ENCODE measurements around the gene FCHO2.
"Not testable (repeated sequence)": the region's sequence is repeated elsewhere in the genome, so short reads cannot be mapped to it uniquely, and the experiment has no call there.

The FCHO2 gene

DNA sequence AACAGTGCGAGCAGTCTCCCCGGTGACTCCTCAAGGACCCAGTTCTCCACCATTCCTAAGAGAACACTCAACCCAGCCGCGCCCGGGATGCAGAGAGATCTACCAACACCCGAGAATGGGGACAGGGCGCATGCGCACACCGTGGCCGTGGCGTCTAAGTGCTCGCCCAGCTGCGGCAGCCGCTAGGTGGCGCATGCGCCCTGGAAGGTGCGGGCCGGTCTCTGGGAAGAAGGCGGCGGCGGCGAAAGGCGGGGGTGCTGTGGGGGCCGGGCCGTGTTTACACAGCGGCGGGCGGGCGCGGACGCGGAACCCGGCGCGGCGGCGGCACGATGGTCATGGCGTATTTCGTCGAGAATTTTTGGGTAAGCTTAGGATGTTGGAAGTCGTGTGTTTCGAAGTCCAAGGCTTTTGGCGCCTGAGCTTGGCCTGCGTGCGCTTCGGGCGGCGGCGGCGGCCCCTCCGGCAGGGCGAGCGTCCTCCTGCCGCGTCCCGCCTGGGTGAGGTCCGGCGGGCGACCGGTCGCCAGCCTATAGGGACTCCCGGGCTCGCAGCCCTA is at the start of gene FCHO2:
TSS of gene FCHO2 (plus strand) at position 274 of the 556 bp plus-strand sequence. CDS start at position 330, 56 bp downstream.
- peak; percentile 99 for DNase-seq

DNA sequence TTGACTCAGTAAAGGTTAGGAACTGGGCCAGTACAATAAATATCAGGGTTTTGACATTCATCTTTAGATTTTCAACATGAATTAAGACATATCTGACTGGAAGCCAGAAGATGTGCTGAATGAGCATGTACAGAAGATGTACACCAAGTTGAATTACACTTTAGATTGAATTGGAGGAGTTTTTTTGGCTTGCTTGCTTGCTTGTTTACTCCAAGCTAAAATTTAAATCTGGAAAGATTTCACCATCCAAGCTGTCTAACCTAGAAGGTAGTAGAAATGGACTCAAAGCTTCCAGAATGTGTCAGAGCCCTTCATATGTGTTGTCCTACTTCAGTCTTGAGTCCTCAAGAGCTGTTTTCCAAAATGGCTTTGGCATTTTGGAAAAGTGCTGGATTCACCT is 49.0 kb upstream of the FCHO2 start:
- no peak for DNase-seq

GRCh38 chr5:72908664-72909063 is 47.2 kb upstream of the FCHO2 start:
- no peak for DNase-seq

- DNase-seq = no peak
Observed at GRCh38 chr5:72917371-72917776, 38.5 kb upstream of the FCHO2 start.

DNA sequence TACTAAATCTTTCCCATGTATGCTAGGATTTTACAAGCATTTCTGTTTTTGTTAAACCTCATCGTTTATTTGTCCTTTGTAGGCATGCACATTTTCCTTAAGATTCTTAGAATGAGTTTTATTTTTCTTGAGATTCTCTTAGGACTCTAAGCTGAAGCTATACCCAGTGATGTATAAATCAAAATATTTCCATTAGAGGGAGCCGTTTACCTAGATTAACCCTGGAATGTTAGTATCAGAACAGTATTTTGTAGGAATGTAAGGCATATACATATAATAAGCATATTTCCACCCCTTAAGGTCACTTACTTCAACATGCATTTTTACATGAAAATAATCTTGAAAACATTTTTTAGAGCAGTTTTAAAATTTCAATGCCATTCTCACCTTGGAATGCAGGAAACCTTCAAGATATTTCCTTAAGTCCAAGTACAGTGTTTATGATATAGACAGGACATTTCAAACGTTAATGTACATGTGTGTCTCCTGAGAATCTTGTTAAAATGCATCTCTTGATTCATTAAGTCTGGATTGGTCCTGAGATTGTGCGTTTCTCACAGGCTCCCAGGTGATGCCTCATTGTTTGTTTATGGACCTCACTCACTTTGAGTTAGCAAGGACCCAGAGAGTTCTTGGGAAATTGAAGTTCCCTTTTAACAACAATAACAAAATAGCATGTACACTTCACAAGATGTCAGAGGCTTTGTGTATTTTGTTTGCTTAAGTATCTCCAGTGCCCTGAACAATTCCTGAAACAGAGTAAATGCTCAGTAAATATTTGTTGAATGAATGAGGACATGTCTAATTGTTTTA is 34.9 kb upstream of the FCHO2 start:
- DNase-seq = no peak

DNA sequence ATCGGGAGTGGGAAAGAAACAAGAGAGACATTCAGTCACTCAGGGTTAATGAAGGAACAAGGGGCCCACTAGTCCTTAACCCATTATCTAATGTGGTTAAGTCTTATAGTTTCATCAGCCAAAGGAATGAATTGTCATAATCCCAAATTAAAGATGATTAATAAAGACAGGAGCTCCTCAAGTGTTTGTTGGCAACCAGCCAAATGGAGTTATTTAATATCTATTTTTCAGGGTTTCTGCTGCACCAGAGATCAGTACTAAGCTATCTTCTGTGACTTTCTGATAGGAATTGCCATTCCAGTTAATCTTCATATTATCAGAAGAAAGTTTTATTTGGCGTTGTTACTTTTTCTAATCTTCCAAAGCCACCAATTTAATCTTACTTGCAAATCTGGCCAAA is 34.0 kb upstream of the FCHO2 start:
- DNase-seq = no peak

GRCh38 chr5:72922422-72922821 is 33.4 kb upstream of the FCHO2 start:
- no peak for DNase-seq

DNA sequence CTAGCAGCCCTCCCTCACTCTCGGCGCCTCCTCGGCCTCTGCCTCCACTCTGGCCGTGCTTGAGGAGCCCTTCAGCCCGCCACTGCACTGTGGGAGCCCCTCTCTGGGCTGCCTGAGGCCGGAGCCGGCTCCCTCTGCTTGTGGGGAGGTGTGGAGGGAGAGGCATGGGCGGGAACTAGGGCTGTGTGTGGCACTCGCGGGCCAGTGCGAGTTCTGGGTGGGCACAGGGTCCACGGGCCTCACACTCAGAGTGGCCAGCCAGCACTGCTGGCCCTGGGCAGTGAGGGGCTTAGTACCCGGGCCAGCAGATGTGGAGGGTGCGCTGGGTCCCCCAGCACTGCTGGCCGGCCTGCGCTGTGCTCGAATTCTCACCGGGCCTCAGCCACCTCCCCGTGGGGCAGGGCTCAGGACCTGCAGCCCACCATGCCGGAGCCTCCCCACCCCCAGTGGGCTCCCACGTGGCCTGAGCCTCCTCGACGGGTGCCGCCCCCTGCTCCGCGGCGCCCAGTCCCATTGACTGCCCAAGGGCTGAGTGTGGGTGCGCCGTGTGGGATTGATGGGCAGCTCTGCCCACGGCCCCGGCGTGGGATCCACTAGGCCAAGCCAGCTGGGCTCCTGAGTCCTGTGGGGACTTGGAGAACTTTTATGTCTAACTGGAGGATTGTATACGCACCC is 30.4 kb upstream of the FCHO2 start:
- no peak for DNase-seq

DNA sequence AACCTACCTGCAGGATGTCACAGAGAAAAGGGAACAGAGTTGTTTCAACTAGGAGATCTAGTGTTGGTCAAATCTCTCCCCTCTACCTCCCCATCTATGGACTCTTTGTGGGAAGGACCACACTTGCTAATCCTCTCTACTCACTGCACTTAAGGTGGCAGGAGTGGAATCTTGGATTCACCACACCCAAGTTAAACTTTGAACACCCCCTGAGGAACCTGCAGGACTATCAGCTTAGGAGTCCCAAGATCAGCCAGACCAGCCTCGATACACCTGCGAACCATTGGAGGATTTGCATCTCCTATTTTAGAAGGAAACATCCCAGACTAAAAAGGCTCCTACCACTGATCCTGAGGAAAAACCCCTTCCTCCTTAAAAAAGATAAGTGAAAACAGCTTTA is 23.2 kb upstream of the FCHO2 start:
- DNase-seq = not testable (repeated sequence)

DNA sequence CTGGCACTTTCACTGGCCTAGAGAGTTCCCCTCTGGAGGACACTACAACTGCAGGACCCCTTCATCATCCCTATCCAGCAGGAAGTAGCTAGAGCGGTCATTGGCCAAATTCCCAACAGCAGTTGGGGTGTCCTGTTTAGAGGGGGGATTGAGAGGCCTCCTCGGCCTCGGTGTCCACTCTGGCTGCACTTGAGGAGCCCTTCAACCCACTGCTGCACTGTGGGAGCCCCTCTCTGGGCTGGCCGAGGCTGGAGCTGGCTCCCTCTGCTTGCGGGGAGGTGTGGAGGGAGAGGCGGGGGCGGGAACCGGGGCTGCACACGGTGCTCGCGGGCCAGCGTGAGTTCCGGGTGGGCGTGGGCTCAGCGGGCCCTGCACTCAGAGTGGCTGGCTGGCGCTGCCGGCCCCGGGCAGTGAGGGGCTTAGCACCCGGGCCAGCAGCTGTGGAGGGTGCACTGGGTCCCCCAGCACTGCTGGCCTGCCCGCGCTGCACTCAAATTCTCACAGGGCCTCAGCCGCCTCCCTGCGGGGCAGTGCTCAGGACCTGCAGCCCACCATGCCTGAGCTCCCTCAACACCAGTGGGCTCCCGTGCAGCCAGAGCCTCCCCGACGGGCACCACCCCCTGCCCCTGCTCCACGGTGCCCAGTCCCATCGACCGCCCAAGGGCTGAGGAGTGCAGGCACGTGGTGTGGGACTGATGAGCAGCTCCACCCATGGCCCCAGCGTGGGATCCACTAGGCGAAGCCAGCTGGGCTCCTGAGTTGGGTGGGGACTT is 20.7 kb upstream of the FCHO2 start:
- DNase-seq = not testable (repeated sequence)

DNA sequence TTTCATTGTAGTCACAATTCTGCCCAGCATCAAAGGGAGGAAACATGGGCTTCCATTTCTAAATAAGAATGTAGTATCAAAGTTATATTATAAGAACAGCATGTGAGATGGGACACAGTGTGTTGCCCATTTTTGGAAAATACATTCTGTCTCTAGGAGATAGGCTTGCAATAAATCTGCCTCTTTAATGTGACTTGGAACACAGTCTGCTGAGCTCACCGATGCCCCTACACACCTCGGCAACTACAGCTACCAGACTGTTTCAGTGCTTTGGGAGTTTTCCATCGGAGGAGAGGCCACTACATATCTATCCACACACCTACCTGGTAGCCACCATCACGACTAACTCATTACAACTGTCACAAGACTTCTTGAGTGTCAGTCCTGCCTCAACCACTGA is 18.9 kb upstream of the FCHO2 start:
- DNase-seq = no peak

GRCh38 chr5:72937517-72938061 is 18.3 kb upstream of the FCHO2 start:
- DNase-seq = no peak

DNA sequence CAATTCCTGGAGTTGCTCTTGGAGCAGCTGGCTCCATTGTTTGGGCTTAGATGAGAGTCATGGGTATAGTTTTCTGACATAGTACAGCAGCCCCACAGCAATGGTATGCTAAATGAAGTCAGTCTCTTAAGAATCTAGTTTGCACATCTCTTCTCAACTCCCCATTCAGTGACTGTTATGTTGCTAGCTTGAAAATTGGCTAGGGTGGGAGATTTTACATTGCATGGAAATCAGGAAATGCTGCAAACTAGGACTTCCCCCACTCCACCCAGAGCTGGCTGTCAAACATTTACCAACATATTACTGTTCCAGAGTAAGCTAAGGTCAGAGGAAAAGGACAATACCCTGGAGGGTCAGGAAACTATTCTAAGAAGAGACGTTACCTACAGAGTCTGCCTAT is 17.6 kb upstream of the FCHO2 start:
- DNase-seq = no peak

DNA sequence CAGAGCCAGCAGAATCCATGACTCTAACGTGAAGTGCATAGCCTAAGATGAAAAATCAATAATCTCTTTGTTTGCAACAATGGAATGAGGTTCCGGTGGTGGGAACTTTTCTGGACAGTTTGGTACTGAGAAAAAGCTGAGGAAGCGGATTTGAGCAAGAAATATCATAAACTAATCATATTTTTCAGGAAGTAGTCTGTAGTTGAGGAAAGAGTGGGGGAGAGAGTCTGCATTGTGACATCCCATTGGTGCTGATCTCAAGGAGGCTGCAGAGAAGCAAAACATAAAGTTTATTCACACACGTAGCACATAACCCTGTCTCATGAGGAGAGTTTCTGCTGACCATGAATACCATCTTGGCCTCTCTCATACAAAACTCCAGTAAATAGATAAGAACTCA is 15.8 kb upstream of the FCHO2 start:
- no peak for DNase-seq

- DNase-seq = no peak
Observed at GRCh38 chr5:72943307-72943706, 12.5 kb upstream of the FCHO2 start.

GRCh38 chr5:72947498-72947897 is 8.3 kb upstream of the FCHO2 start:
- DNase-seq = no peak

GRCh38 chr5:72949481-72949880 is 6.4 kb upstream of the FCHO2 start:
- DNase-seq = no peak

DNA sequence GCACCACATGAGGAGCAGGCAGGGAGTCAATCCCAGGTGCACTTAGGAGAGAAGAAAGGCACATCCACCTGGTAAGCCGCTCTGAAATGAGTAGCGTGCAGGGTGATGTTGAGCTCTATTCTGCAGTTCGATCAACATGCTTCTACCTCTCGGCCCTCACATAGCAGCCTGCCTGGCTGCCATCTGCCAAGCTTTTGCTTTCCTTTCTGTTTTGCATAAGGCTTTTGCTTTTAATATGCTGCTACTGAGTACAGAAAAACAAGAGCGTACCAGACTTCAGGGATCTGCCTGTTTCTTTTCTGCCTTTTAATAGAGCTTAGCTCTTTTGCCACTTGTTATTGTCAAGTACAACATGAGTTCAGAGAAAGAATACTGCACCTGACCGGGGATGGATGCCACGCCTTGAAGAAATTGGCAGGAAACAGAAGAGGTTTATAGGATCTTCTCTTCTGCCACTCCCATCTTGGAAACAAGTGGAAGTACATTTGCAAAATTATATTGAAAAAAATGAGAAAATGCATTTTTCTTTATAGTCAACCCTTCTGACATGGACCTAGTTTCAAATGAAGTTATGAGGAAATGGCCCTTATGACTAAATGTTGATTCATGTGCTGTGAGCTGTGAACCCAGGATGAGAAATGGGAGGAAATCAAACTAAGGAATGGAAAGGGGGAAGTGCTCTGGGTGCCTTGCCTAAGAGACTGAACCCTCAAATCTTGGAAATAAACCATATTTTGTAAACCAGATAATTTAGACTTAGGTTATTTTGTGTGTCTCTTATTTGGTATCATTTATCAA is 4.0 kb upstream of the FCHO2 start:
- no peak for DNase-seq

DNA sequence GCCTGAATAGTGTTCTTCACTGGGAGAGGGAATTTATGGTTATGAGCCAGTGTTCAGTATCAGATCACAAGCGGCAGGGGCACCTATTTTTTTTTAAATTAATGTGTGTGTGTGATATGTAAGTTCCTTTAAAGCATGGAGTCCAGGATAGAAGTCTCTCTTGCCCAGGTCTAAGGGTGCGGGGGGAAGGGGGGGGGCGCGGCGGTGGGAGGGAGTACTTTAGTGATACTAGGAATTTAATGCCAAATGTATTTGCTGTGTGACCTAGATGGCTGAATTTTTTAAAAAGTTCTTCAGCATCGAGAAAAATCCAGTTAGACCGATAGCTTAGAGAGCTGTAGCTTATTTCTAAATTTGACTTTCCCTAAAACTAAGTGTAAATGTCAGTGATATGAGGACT is 1.5 kb upstream of the FCHO2 start:
- DNase-seq = no peak

DNA sequence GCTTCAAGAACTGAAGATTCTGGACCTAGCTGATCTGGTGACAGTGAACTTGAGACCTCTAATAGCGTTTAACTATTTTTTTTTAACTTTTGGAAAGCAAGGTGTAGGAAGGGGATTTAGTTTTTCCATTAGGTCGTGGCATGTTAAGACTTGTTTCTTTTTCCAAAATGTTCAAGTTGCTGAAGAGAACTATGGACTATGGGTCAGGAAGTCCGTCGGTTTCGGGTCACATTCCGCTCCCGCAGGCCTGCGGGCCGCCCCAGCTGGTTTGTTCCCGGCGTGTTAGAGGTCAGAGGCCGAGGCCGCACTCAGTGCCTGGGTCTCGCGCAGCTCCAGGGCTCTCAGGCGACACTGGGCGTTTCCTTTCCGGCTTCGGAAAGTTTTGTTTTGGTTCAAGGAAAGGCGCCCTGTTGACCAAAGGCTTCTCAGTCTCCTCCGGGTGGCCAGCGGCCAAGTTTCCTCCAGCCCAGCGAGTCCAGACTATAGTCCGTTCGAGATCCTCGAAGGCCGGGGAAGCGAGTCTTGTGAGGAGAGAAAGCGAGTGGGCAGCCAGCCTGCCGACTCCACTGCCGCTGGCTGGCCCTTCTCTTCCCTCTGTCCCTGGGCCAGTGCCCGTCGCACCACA is 586 bp upstream of the FCHO2 start:
- DNase-seq = no peak

DNA sequence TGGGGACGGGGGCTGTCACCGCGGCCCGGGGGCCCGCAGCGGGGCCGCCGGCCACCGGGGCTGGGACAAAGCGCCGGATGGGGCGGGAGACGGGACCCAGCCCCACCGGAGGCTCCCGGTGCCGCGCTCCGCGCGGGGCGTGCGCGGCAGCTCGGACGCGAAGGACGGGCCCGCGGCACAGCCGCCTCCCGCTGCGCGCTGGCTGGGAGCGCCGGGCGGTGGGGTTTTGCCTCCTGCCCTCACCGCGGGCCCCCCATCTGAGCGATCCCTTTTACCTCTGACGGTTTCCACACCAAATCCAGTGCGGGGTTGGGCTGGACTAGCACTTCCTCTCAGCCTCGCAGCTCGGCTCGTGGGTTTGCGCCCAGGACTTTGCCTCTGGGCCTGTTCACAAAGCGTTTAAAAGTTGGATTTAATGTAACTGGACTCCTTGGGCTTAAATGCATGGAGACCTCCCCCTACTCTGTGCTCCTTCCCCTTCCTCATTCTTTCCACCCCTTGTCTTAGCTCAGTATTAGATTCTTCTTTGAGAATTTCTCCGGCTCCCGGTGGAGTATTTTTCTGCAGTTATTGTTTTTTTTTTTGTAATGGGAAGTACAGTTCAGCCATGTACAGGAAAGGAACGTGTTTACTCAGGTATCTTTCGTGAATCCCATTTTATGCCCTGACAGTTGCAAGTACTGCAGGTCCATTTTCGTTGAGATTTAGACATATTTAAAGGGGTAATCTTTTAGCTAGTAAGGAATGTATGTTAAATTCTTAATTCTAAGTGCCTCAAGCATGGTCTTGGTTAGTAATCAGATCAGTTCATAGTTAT is 691 bp downstream of the FCHO2 start:
- peak; percentile 63 for DNase-seq

All from activated CD8-positive, alpha-beta memory T cell treated with anti-CD3 and anti-CD28 coated beads, Interleukin-2, amount 50 U/mL, for 48 hours (primary cell).